ENCODE measurements around the gene TRAPPC1. TPM values are rescaled to one million over a fixed set of nuclear protein-coding genes. Genes with fewer than 3 reads are reported as not detected.

Gene TRAPPC1
- total and polyA plus RNA-seq, 2 of the 4 experiments (the other 2 are of a cell fraction), result 50.4 to 303 TPM

- TF ChIP-seq USF2 (IDR thresholded peaks at IDR 0.05; ENCODE audit: low read depth, low read length), result no peak
These were observed 47.9 kb downstream of the TRAPPC1 start (continued) for GRCh38 chr17:7883781-7884386.

- peak overlapping the region; percentile 49; the same call in 1 of the 2 replicates for H3K27ac ChIP-seq (ENCODE audit: insufficient read depth, low read length)
- peaks cover 17% of the 10 kb centered on the region for H3K36me3 ChIP-seq (ENCODE audit: control insufficient read depth, insufficient read depth, low read length)
- in situ Hi-C loops (cut with MboI; ENCODE audit: low sequenced_read_pairs), result no loop called here
- H4K91ac ChIP-seq (ENCODE audit: insufficient read depth, low read depth, low read length), result no peak overlapping the region
- no peak overlapping the region for H2BK20ac ChIP-seq (ENCODE audit: low read depth, low read length)
- no peak overlapping the region for H2BK120ac ChIP-seq (ENCODE audit: low read depth, low read length)
- peak overlapping the region; percentile 15; the same call in 1 of the 2 replicates for H4K5ac ChIP-seq (ENCODE audit: low read depth, low read length)
- H3K4ac ChIP-seq (ENCODE audit: low read depth, low read length), result peak overlapping the region; percentile 30; the same call in 1 of the 2 replicates
- no peaks in the 10 kb centered on the region for H3K27me3 ChIP-seq (ENCODE audit: control insufficient read depth, insufficient read depth, low read length)
- no peak overlapping the region for H2BK15ac ChIP-seq (ENCODE audit: low read depth, low read length)
- peak overlapping the region; percentile 48 for H3K4me2 ChIP-seq (ENCODE audit: low read depth, low read length)
- H3K56ac ChIP-seq (ENCODE audit: extremely low read depth, insufficient read depth, low read length), result no peak overlapping the region
- H3K18ac ChIP-seq (ENCODE audit: low read depth, low read length), result no peak overlapping the region; the same call in 1 of the 2 replicates
- H3K9me1 ChIP-seq (ENCODE audit: insufficient read depth, low read length), result peaks cover 5% of the 10 kb centered on the region; the same call in 1 of the 2 replicates
- DNase-seq (no peak), ATAC-seq (ENCODE audit: low read depth) (no peak)
- POLR2A ChIA-PET (ENCODE audit: unreplicated experiment), result no interaction called here
- dilution Hi-C loops (cut with HindIII; ENCODE audit: low sequenced_read_pairs, unreplicated experiment), result no loop called here
- no peak overlapping the region for H2BK5ac ChIP-seq (ENCODE audit: low read depth, low read length, poor library complexity, severe bottlenecking)
- no TSS peak for BruUV-seq (replicated peaks)
- peak overlapping the region; percentile 34; the same call in 1 of the 2 replicates for H3K23ac ChIP-seq (ENCODE audit: low read depth, low read length)
- no CpG with 5 or more reads among the region's 3 CpGs for WGBS, 2 experiments (ENCODE audit: extremely low coverage in 2 of 2, insufficient read length in 1 of 2)
- peak overlapping the region; percentile 15; the same call in 1 of the 2 replicates for H3K9ac ChIP-seq (ENCODE audit: low read depth, low read length)
- intact Hi-C loops (cut with micrococcal nuclease), result no loop called here
- peak overlapping the region; percentile 7 to 49; a peak in 1 of 4 replicates for H4K8ac ChIP-seq (ENCODE audit: low read depth in 2 of 2, low read length in 2 of 2)
- no peak overlapping the region for H2AK5ac ChIP-seq (ENCODE audit: low read depth, low read length)
- H3K9me3 ChIP-seq (ENCODE audit: control insufficient read depth, insufficient read depth, low read length), result no peaks in the 10 kb centered on the region
- H2AK9ac ChIP-seq (replicated peaks; ENCODE audit: low read depth, low read length, poor library complexity), result no peak overlapping the region
- H3K4me3 ChIP-seq (ENCODE audit: insufficient read depth, low read depth, low read length), result no peak overlapping the region
- H3K14ac ChIP-seq (replicated peaks; ENCODE audit: low read depth, low read length), result 0 out of 2 replicates have a peak overlapping the region, but pooled peaks have one; percentile 2
- H3K4me1 ChIP-seq (ENCODE audit: control insufficient read depth, insufficient read depth, low read length), result peaks cover 8% of the 10 kb centered on the region
- CTCF ChIA-PET, result no interaction called here
- peaks cover 4 to 38% of the 10 kb centered on the region in 2 experiments; a peak in 3 of 4 replicates for H3K79me1 ChIP-seq (ENCODE audit: low read depth in 1 of 2, low read length in 2 of 2)
- no peak overlapping the region for H2AFZ ChIP-seq (replicated peaks; ENCODE audit: low read length, poor library complexity)
- H4K20me1 ChIP-seq (ENCODE audit: insufficient read depth, low read length), result no peaks in the 10 kb centered on the region
- TF ChIP-seq SMC3 (IDR thresholded peaks at IDR 0.05; ENCODE audit: low read depth, low read length), result no peak
- no peak for TF ChIP-seq RCOR1 (IDR thresholded peaks at IDR 0.05; ENCODE audit: insufficient replicate concordance, low read length)
- TF ChIP-seq MAZ (IDR thresholded peaks at IDR 0.05; ENCODE audit: borderline replicate concordance, low read depth, low read length), result no peak
- TF ChIP-seq MXI1 (IDR thresholded peaks at IDR 0.05; ENCODE audit: borderline replicate concordance, low read depth, low read length), result no peak
- TF ChIP-seq FOS (IDR thresholded peaks at IDR 0.05; ENCODE audit: low read depth, low read length), result no peak
- no peak for TF ChIP-seq ELK1 (IDR thresholded peaks at IDR 0.05; ENCODE audit: borderline replicate concordance, low read depth, low read length)
- TF ChIP-seq MAFK (IDR thresholded peaks at IDR 0.05; ENCODE audit: low read depth, low read length), result no peak
- TF ChIP-seq USF2 (IDR thresholded peaks at IDR 0.05; ENCODE audit: low read depth, low read length), result no peak
- no peak for TF ChIP-seq NFE2L2 (IDR thresholded peaks at IDR 0.05; ENCODE audit: low read depth, low read length)
- TF ChIP-seq RFX5 (IDR thresholded peaks at IDR 0.05; ENCODE audit: low read depth, low read length), result no peak
These were observed 49.1 kb downstream of the TRAPPC1 start for GRCh38 chr17:7882629-7883028.

All from IMR-90 (cell line).